Activated CD8-positive, alpha-beta T cell treated with anti-CD3 and anti-CD28 coated beads for 36 hours (primary cell): ENCODE results near the gene ZNF780B. TPM values are rescaled to one million over a fixed set of nuclear protein-coding genes. Genes with fewer than 3 reads are reported as not detected.

Experiments
- ATAC-seq: fragments of 200-7000 bp; cut with Tn5 transposase; one replicate; pipeline ENCODE4 v1.10.0; 2021; ENCODE audit warnings: mild to moderate bottlenecking, moderate library complexity
- CTCF ChIA-PET: fragments of 350-600 bp; sonication (Branson Sonifier 250); formaldehyde crosslinking; loops from one replicate; lab custom pipeline; 2021; ENCODE audit warnings: antibody characterized with exemption; lab: Charles Lee
- POLR2A ChIA-PET: fragments of 350-600 bp; sonication (Branson Sonifier 250); formaldehyde crosslinking; loops from one replicate; lab custom pipeline; 2021; ENCODE audit warnings: antibody characterized with exemption; lab: Charles Lee
- DNase-seq: peaks from one replicate; pipeline ENCODE4 v3.0.0-alpha.2; 2020
- H3K27ac Mint-ChIP-seq: one replicate; pipeline ENCODE4 v1.8.0; 2021; ENCODE audit warnings: mild to moderate bottlenecking, mixed read lengths
- H3K27me3 Mint-ChIP-seq: one replicate; pipeline ENCODE4 v1.8.0; 2021; ENCODE audit warnings: mixed read lengths
- H3K36me3 Mint-ChIP-seq: one replicate; pipeline ENCODE4 v1.8.0; 2021; ENCODE audit warnings: low read depth, mixed read lengths
- H3K4me1 Mint-ChIP-seq: one replicate; pipeline ENCODE4 v1.8.0; 2021; ENCODE audit warnings: low read depth, mixed read lengths
- H3K4me3 Mint-ChIP-seq: one replicate; pipeline ENCODE4 v1.8.0; 2021; ENCODE audit warnings: mild to moderate bottlenecking, moderate library complexity, mixed read lengths
- H3K9me3 Mint-ChIP-seq: one replicate; pipeline ENCODE4 v1.8.0; 2021; ENCODE audit warnings: mixed read lengths
- CTCF ChIP-seq: fragments of 200-600 bp; IDR thresholded peaks from one replicate; pipeline ENCODE4 v1.8.0; 2022; ENCODE audit warnings: antibody characterized with exemption, mild to moderate bottlenecking
- intact Hi-C: fragments of 100-400 bp; cut with micrococcal nuclease; formaldehyde crosslinking; loops from one replicate; pipeline ENCODE4 v1.10.0; 2022
- total RNA-seq, 2 experiments: library from RNA; stranded (reverse); gene quantifications; one replicate each; pipeline ENCODE4 v1.2.3, GENCODE V29; 2021

Gene ZNF780B
- total RNA-seq, 2 experiments from 2014 or later, result 15.5 to 18.6 TPM

DNA sequence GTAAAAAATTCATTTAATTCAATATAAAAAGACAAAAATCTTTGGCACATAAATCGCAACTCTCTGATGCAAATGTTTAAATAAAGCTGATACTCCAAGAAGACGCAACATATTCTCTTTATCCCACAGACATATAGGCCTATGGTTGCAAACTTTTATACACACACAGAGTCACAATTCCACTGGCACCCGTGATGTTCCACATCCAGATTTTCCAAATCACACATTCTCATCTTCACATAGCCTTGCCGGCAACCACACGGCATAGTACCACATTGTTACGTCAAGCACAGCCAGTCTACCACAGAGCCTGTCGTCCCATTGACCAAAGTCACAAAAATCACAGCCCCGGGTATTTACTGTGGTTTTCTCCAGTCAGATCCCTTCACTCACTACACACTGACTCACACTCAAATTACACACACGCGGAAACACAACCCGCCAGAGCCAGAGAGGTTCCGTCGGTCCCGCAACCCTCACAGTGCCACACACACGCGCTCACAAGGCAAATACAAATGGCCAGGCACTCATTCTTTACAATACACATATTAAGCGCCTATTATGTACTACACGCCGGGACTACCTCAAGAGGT, 59.7 kb downstream of the ZNF780B start:
- intact Hi-C loops, result no loop called here
- TF ChIP-seq CTCF, result no peak
- H3K4me1 Mint-ChIP-seq, result peaks cover 50% of the 10 kb centered on the region
- H3K9me3 Mint-ChIP-seq, result peaks cover 19% of the 10 kb centered on the region
- H3K27ac Mint-ChIP-seq, result peak overlapping the region; percentile 97
- H3K36me3 Mint-ChIP-seq, result peaks cover 42% of the 10 kb centered on the region
- DNase-seq, result peak; percentile 65
- no peaks in the 10 kb centered on the region for H3K27me3 Mint-ChIP-seq
- ChIA-PET CTCF (interaction anchor here (1.5 kb wide), 1 partner anchor 26 kb away, joined by 6 read pairs; the partner anchor contains the start of gene PSMC4), POLR2A (interaction anchor here (0.6 to 2.8 kb wide), 14 partner anchors 11 to 62 kb away, joined by 3 to 30 read pairs (median 4); partner anchors contain the start of genes PSMC4 and ZNF780B)
- ATAC-seq, result peak; percentile 46
- H3K4me3 Mint-ChIP-seq, result peak overlapping the region; percentile 89

GRCh38 chr19:39995794-39996193, 60.2 kb downstream of the ZNF780B start:
- POLR2A ChIA-PET, result interaction anchor here (1.0 to 2.8 kb wide), 8 partner anchors 10 to 56 kb away, joined by 3 to 30 read pairs (median 4); partner anchors contain the start of gene PSMC4
- TF ChIP-seq CTCF, result no peak
- Mint-ChIP-seq H3K4me1 (peaks cover 55% of the 10 kb centered on the region), H3K27me3 (no peaks in the 10 kb centered on the region), H3K4me3 (peak overlapping the region; percentile 89), H3K9me3 (peaks cover 19% of the 10 kb centered on the region), H3K27ac (peak overlapping the region; percentile 74), H3K36me3 (peaks cover 42% of the 10 kb centered on the region)
- ATAC-seq (no peak), DNase-seq (no peak)
- intact Hi-C loops, result no loop called here
- CTCF ChIA-PET, result interaction anchor here (1.5 kb wide), 1 partner anchor 25 kb away, joined by 6 read pairs; the partner anchor contains the start of gene PSMC4

- DNase-seq, result no peak
- intact Hi-C loops, result no loop called here
- peaks cover 19% of the 10 kb centered on the region for H3K9me3 Mint-ChIP-seq
- ChIA-PET POLR2A (no interaction called here), CTCF (no interaction called here)
- peak overlapping the region; percentile 2 for H3K27ac Mint-ChIP-seq
- H3K4me1 Mint-ChIP-seq, result peaks cover 63% of the 10 kb centered on the region
- TF ChIP-seq CTCF, result no peak
- H3K36me3 Mint-ChIP-seq, result peaks cover 42% of the 10 kb centered on the region
- H3K4me3 Mint-ChIP-seq, result peak overlapping the region; percentile 36
- no peaks in the 10 kb centered on the region for H3K27me3 Mint-ChIP-seq
- ATAC-seq, result no peak
These were observed 61.7 kb downstream of the ZNF780B start for GRCh38 chr19:39994361-39994760.

DNA sequence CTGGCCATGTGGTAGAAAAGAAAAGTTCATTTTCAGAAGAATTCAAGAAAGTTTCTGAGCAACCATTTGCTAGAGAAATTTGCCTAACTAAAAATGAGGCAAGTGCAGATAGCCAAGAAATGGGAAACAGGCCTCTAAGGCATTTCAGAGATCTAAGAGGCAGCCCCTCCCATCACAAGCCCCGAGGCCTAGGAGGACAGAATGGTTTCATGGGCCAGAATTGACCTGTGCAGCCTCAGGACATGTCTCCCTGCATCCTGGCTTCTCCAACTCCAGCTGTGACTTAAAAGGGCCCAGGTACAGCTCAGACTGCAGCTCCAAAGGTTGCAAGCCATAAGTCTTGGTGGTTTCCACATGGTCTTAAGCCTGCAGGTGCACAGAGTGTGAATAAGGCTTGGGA, 62.4 kb downstream of the ZNF780B start:
- H3K4me1 Mint-ChIP-seq, result peaks cover 66% of the 10 kb centered on the region
- H3K27me3 Mint-ChIP-seq, result no peaks in the 10 kb centered on the region
- ChIA-PET CTCF (no interaction called here), POLR2A (no interaction called here)
- no peak for TF ChIP-seq CTCF
- no peak for ATAC-seq
- DNase-seq, result no peak
- H3K9me3 Mint-ChIP-seq, result peaks cover 19% of the 10 kb centered on the region
- intact Hi-C loops, result no loop called here
- no peak overlapping the region for H3K4me3 Mint-ChIP-seq
- peaks cover 42% of the 10 kb centered on the region for H3K36me3 Mint-ChIP-seq
- no peak overlapping the region for H3K27ac Mint-ChIP-seq

- peaks cover 51% of the 10 kb centered on the region for H3K36me3 Mint-ChIP-seq
- H3K9me3 Mint-ChIP-seq, result peaks cover 35% of the 10 kb centered on the region
- H3K4me3 Mint-ChIP-seq, result no peak overlapping the region
- no peaks in the 10 kb centered on the region for H3K27me3 Mint-ChIP-seq
- peaks cover 27% of the 10 kb centered on the region for H3K4me1 Mint-ChIP-seq
- DNase-seq (no peak), ATAC-seq (no peak)
- intact Hi-C loops, result no loop called here
- ChIA-PET POLR2A (no interaction called here), CTCF (no interaction called here)
- no peak for TF ChIP-seq CTCF
- no peak overlapping the region for H3K27ac Mint-ChIP-seq
These were observed 68.4 kb downstream of the ZNF780B start for GRCh38 chr19:39987596-39987995.
